Measurements from ENCODE around the gene DPF3.

DPF3 gene

DNA sequence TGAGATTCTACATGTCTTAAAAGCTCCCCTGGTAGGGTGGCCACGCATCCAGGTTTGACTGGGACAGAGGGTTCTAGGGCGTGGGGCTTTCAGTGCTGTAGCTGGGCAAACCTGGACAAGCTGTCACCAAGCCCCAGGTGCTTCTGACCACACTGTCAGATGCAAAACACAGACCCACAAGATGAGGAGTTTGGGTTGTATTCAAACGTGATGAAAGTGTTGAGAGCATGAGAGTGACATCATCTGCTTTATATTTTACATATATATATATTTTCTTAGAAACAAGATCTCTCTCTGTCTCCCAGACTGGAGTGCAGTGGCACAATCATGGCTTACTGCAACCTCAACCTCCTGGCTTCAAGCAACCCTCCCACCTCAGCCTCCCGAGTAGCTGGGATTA lies 210.1 kb downstream of the DPF3 start:
- H3K9me3 ChIP-seq (ENCODE audit: control insufficient read depth in 5 of 5, low read length in 5 of 5), result peaks cover 0 to 6% (median 0%) of the 10 kb centered on the region in 5 donors

DNA sequence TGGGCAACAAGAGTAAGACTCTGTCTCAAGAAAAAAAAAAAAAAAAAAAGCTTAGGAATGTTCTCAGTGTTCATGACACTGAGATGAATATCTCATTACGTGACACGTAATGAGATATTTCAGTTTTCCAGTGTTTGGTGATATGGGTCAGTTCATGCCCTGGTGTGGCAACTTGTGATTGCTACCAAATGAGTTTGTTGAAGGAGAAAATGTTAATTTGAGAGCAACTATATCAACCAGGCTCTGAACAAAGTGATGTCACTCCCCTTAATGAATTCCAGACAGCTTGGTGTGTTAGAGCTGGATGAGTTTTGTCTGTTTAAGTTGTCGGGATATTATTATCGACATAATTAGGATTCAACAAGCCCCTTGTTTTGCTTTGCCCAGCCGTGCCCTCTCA lies 211.7 kb downstream of the DPF3 start:
- peaks cover 0 to 4% (median 0%) of the 10 kb centered on the region in 5 donors for H3K27me3 ChIP-seq (ENCODE audit: control insufficient read depth in 5 of 5, insufficient read depth in 4 of 5, low read length in 5 of 5)
- no peak overlapping the region for H3K27ac ChIP-seq (ENCODE audit: low read depth, low read length)
- H3K4me3 ChIP-seq (ENCODE audit: low read depth in 1 of 5, low read length in 5 of 5), result no peak overlapping the region
- H3K9me3 ChIP-seq (ENCODE audit: control insufficient read depth in 5 of 5, low read length in 5 of 5), result peaks cover 0 to 6% (median 0%) of the 10 kb centered on the region in 5 donors
- no peak overlapping the region for H3K9ac ChIP-seq (ENCODE audit: low read length in 5 of 5)
- peaks cover 0 to 4% (median 0%) of the 10 kb centered on the region in 5 donors for H3K4me1 ChIP-seq (ENCODE audit: control insufficient read depth in 5 of 5, insufficient read depth in 5 of 5, low read length in 5 of 5)
- peaks cover 0 to 2% (median 0%) of the 10 kb centered on the region in 5 donors for H3K36me3 ChIP-seq (ENCODE audit: control insufficient read depth in 5 of 5, insufficient read depth in 5 of 5, low read length in 5 of 5)

More for the DNA sequence above, 210.1 kb downstream of the DPF3 start:
- Histone ChIP-seq H3K27me3 (ENCODE audit: control insufficient read depth in 5 of 5, insufficient read depth in 4 of 5, low read length in 5 of 5) (peaks cover 0 to 4% (median 0%) of the 10 kb centered on the region in 5 donors), H3K36me3 (ENCODE audit: control insufficient read depth in 5 of 5, insufficient read depth in 5 of 5, low read length in 5 of 5) (peaks cover 0 to 2% (median 0%) of the 10 kb centered on the region in 5 donors), H3K4me3 (ENCODE audit: low read depth in 1 of 5, low read length in 5 of 5) (no peak overlapping the region), H3K27ac (ENCODE audit: low read depth, low read length) (no peak overlapping the region), H3K4me1 (ENCODE audit: control insufficient read depth in 5 of 5, insufficient read depth in 5 of 5, low read length in 5 of 5) (peaks cover 0 to 4% (median 0%) of the 10 kb centered on the region in 5 donors), H3K9ac (ENCODE audit: low read length in 5 of 5) (no peak overlapping the region)

DNA sequence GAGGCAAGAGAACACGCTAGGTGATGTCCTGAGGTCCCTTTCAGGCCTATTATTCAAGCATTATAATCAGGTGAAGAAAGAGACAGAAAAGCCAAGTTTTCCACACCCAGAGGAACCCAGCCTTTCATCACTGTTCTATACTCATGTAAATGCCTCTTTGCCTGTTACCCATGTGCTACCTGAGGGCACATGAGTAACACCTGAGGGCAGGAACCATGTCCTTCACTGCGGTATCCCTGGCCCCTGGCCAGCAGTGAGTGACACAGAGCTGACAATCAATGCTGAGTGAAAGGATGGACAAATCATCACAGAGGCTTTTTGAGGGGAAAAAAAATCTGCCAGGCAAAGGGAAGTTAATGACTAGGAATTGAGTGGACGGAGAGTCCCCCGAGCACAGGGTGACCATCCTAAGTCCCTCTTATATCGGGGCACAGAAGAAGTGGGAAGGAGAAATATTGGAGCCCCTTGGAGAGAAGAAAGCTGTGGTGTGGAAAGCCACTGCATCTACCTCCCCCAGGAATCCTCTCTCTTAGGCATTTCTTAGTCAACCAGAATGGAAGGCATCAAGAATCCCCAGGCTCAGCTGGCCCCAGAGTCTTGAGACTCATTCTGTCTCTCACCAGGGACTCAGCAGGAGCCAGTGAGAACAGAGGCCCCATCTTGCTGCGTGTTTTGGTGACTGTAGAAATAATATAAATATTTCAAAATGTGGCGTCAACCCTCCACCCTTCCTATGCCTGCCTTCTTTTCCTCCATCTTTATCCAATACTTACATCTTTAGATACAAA lies 212.9 kb downstream of the DPF3 start:
- Histone ChIP-seq H3K4me1 (ENCODE audit: control insufficient read depth in 5 of 5, insufficient read depth in 5 of 5, low read length in 5 of 5) (peaks cover 0 to 4% (median 0%) of the 10 kb centered on the region in 5 donors), H3K27me3 (ENCODE audit: control insufficient read depth in 5 of 5, insufficient read depth in 4 of 5, low read length in 5 of 5) (peaks cover 0 to 4% (median 0%) of the 10 kb centered on the region in 5 donors), H3K9me3 (ENCODE audit: control insufficient read depth in 5 of 5, low read length in 5 of 5) (peaks cover 0 to 6% (median 0%) of the 10 kb centered on the region in 5 donors), H3K36me3 (ENCODE audit: control insufficient read depth in 5 of 5, insufficient read depth in 5 of 5, low read length in 5 of 5) (no peaks in the 10 kb centered on the region), H3K4me3 (ENCODE audit: low read depth in 1 of 5, low read length in 5 of 5) (no peak overlapping the region), H3K9ac (ENCODE audit: low read length in 5 of 5) (no peak overlapping the region), H3K27ac (ENCODE audit: low read depth, low read length) (no peak overlapping the region)

DNA sequence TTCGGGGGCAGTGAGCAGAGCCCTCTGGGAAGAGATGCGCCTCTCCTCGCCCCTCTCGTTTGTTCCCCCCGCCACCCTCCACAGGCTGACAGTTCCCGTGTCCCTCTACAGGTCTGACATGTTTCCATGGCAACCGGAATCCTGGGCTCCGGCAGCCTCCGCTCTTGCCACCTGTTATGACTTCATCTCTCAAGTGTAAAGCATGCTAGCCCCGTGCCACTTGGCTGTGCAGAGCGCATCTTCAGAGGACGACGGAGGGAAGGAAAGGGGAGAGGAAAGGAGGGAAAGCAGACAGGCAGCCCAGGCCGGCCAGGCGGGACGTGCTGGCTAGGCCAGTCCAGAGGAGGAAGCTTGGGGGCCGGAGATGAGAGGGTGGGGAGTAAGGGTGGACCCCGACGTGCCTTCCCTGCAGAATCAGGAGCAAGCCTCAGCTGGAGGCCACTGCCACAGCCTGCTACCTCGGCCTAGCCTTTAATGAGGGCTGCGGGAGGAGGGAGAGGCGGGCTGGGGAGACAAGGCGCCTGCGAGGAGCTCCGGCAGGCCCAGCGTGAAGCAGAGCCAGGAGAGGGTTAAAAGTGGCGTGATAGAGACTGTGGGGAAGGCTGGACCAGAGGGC lies 214.3 kb downstream of the DPF3 start:
- Histone ChIP-seq H3K36me3 (ENCODE audit: control insufficient read depth in 5 of 5, insufficient read depth in 5 of 5, low read length in 5 of 5) (no peaks in the 10 kb centered on the region), H3K4me1 (ENCODE audit: control insufficient read depth in 5 of 5, insufficient read depth in 5 of 5, low read length in 5 of 5) (peaks cover 0 to 4% (median 0%) of the 10 kb centered on the region in 5 donors), H3K27me3 (ENCODE audit: control insufficient read depth in 5 of 5, insufficient read depth in 4 of 5, low read length in 5 of 5) (peaks cover 0 to 4% (median 0%) of the 10 kb centered on the region in 5 donors), H3K9me3 (ENCODE audit: control insufficient read depth in 5 of 5, low read length in 5 of 5) (peaks cover 0 to 2% (median 0%) of the 10 kb centered on the region in 5 donors), H3K4me3 (ENCODE audit: low read depth in 1 of 5, low read length in 5 of 5) (no peak overlapping the region), H3K9ac (ENCODE audit: low read length in 5 of 5) (no peak overlapping the region), H3K27ac (ENCODE audit: low read depth, low read length) (no peak overlapping the region)

DNA sequence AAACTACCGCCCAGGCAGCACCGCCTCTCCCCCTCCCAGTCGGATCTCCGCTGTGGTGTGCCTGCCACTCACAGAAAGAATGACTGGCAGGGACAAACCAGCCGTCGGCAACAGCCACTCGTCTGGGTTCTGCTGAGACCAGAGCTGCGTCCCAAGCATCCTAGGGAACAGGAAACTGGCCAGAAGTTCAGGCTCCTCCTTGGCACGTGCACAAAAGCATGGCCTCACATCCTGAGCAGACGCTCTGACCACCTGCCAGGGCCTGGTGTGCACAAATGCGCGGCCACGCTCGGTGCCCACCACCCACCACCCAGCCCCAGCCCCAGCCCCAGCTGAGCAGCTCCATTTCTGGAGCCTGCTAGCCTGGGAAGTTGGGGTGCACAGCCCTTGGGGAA lies 214.8 kb downstream of the DPF3 start:
- peaks cover 0 to 4% (median 0%) of the 10 kb centered on the region in 5 donors for H3K4me1 ChIP-seq (ENCODE audit: control insufficient read depth in 5 of 5, insufficient read depth in 5 of 5, low read length in 5 of 5)
- H3K9me3 ChIP-seq (ENCODE audit: control insufficient read depth in 5 of 5, low read length in 5 of 5), result no peaks in the 10 kb centered on the region
- H3K27ac ChIP-seq (ENCODE audit: low read depth, low read length), result no peak overlapping the region
- peaks cover 0 to 4% (median 0%) of the 10 kb centered on the region in 5 donors for H3K27me3 ChIP-seq (ENCODE audit: control insufficient read depth in 5 of 5, insufficient read depth in 4 of 5, low read length in 5 of 5)
- no peaks in the 10 kb centered on the region for H3K36me3 ChIP-seq (ENCODE audit: control insufficient read depth in 5 of 5, insufficient read depth in 5 of 5, low read length in 5 of 5)
- no peak overlapping the region for H3K4me3 ChIP-seq (ENCODE audit: low read depth in 1 of 5, low read length in 5 of 5)
- no peak overlapping the region for H3K9ac ChIP-seq (ENCODE audit: low read length in 5 of 5)

DNA sequence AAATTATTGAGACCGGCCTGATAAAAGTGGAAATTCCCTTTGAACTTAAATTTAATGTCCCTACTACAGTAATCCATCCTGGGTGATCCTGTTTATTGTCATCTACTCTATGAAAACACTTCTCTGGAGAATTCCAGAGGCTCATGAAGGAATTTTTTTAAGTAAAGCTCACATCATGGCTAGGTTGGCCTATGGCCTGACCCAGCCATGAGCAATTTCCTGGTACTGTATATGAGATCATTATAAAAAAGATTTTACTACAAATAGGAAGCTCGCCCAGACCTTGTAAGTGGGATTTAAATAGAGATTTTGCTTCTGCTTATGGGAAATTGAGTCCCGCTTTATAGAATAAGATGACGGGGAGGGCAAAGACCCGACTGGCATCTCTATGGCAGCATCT lies 215.5 kb downstream of the DPF3 start:
- H3K4me3 ChIP-seq (ENCODE audit: low read depth in 1 of 5, low read length in 5 of 5), result no peak overlapping the region
- peaks cover 0 to 4% (median 0%) of the 10 kb centered on the region in 5 donors for H3K27me3 ChIP-seq (ENCODE audit: control insufficient read depth in 5 of 5, insufficient read depth in 4 of 5, low read length in 5 of 5)
- peaks cover 0 to 4% (median 0%) of the 10 kb centered on the region in 5 donors for H3K4me1 ChIP-seq (ENCODE audit: control insufficient read depth in 5 of 5, insufficient read depth in 5 of 5, low read length in 5 of 5)
- H3K36me3 ChIP-seq (ENCODE audit: control insufficient read depth in 5 of 5, insufficient read depth in 5 of 5, low read length in 5 of 5), result no peaks in the 10 kb centered on the region
- H3K9me3 ChIP-seq (ENCODE audit: control insufficient read depth in 5 of 5, low read length in 5 of 5), result no peaks in the 10 kb centered on the region
- H3K9ac ChIP-seq (ENCODE audit: low read length in 5 of 5), result no peak overlapping the region
- H3K27ac ChIP-seq (ENCODE audit: low read depth, low read length), result no peak overlapping the region

DNA sequence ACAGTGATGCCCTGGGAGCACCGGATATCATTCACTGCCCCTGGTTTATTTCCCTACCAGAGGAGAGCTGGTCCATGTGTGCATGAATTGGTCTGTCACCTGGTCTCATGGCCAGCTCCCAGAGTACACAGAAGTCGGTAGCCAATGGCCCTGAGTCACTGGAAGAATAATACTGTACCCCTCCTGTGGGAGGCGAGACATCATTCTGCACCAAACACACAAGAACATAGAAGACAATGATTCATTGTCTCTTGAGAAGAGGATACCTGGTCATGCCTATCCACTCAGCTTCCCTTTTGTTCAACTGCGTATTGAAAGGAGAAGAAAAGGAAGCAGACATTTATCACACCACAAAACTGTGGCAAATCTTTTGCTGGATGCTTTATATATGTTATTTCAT lies 216.2 kb downstream of the DPF3 start:
- no peak overlapping the region for H3K9ac ChIP-seq (ENCODE audit: low read length in 5 of 5)
- H3K4me3 ChIP-seq (ENCODE audit: low read depth in 1 of 5, low read length in 5 of 5), result no peak overlapping the region
- peaks cover 0 to 4% (median 0%) of the 10 kb centered on the region in 5 donors for H3K27me3 ChIP-seq (ENCODE audit: control insufficient read depth in 5 of 5, insufficient read depth in 4 of 5, low read length in 5 of 5)
- H3K36me3 ChIP-seq (ENCODE audit: control insufficient read depth in 5 of 5, insufficient read depth in 5 of 5, low read length in 5 of 5), result no peaks in the 10 kb centered on the region
- H3K27ac ChIP-seq (ENCODE audit: low read depth, low read length), result no peak overlapping the region
- peaks cover 0 to 4% (median 0%) of the 10 kb centered on the region in 5 donors for H3K4me1 ChIP-seq (ENCODE audit: control insufficient read depth in 5 of 5, insufficient read depth in 5 of 5, low read length in 5 of 5)
- H3K9me3 ChIP-seq (ENCODE audit: control insufficient read depth in 5 of 5, low read length in 5 of 5), result no peaks in the 10 kb centered on the region

DNA sequence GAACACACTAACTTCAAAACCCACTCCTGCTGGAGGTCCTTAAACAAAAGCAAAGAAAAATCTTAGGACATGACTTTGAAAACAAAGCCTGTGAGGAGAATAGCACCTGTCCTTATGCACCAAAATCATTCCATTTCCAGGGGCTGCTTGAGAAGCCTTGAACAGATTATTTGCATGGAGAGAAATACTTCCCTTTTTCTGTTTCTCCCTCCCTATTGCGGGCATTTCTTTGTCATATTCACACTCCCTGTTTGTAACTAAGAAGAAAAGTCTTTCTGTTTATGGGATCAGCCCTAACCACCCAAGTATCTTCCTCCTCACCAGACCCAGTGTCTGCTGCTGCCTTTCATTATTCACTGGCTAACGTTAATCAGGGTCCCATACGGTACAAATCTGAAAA lies 218.8 kb downstream of the DPF3 start:
- peaks cover 0 to 4% (median 0%) of the 10 kb centered on the region in 5 donors for H3K4me1 ChIP-seq (ENCODE audit: control insufficient read depth in 5 of 5, insufficient read depth in 5 of 5, low read length in 5 of 5)
- no peak overlapping the region for H3K27ac ChIP-seq (ENCODE audit: low read depth, low read length)
- peaks cover 0 to 3% (median 0%) of the 10 kb centered on the region in 5 donors for H3K27me3 ChIP-seq (ENCODE audit: control insufficient read depth in 5 of 5, insufficient read depth in 4 of 5, low read length in 5 of 5)
- H3K9me3 ChIP-seq (ENCODE audit: control insufficient read depth in 5 of 5, low read length in 5 of 5), result no peaks in the 10 kb centered on the region
- no peak overlapping the region for H3K4me3 ChIP-seq (ENCODE audit: low read depth in 1 of 5, low read length in 5 of 5)
- H3K36me3 ChIP-seq (ENCODE audit: control insufficient read depth in 5 of 5, insufficient read depth in 5 of 5, low read length in 5 of 5), result no peaks in the 10 kb centered on the region
- H3K9ac ChIP-seq (ENCODE audit: low read length in 5 of 5), result no peak overlapping the region

DNA sequence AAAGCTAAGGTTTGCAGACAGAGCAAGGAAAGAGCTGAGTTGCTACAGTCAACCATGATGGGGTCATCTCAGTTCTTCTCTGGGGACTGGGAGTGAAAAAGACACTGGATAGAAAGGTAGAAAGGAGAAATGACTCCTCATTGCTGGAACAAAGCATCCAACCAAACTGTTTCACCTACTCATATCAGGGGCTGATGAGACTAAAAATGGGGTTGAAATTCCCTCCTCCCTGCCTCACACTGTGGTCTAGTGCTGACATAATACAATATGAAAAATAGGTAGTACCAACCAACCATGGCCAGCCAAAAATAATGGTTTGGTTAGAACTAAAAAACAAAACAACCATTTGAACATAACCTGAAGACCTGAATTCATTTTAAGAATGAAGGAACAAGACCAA lies 220.7 kb downstream of the DPF3 start:
- no peaks in the 10 kb centered on the region for H3K36me3 ChIP-seq (ENCODE audit: control insufficient read depth in 5 of 5, insufficient read depth in 5 of 5, low read length in 5 of 5)
- H3K4me3 ChIP-seq (ENCODE audit: low read depth in 1 of 5, low read length in 5 of 5), result no peak overlapping the region
- H3K27me3 ChIP-seq (ENCODE audit: control insufficient read depth in 5 of 5, insufficient read depth in 4 of 5, low read length in 5 of 5), result no peaks in the 10 kb centered on the region
- no peaks in the 10 kb centered on the region for H3K4me1 ChIP-seq (ENCODE audit: control insufficient read depth in 5 of 5, insufficient read depth in 5 of 5, low read length in 5 of 5)
- no peaks in the 10 kb centered on the region for H3K9me3 ChIP-seq (ENCODE audit: control insufficient read depth in 5 of 5, low read length in 5 of 5)
- no peak overlapping the region for H3K27ac ChIP-seq (ENCODE audit: low read depth, low read length)
- no peak overlapping the region for H3K9ac ChIP-seq (ENCODE audit: low read length in 5 of 5)

DNA sequence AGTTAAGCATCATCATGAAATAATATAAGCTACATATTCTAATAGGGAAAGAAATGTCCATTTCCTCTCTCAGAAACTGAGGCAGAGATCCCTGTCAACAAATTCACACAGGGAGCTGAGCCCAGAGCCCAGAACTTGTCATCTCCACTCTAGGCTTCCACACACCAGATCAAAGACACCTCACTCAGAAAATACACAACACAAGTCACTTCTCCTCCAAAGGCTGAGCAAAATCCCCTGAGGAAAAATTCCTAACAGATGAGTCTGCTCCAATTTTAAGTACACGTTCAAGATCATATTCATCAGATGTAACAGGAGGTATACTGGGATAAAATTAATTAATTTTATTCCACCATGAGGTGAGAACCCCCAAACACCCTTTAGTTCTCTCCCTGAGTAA lies 227.3 kb downstream of the DPF3 start:
- H3K36me3 ChIP-seq (ENCODE audit: control insufficient read depth in 5 of 5, insufficient read depth in 5 of 5, low read length in 5 of 5), result no peaks in the 10 kb centered on the region
- H3K27ac ChIP-seq (ENCODE audit: low read depth, low read length), result no peak overlapping the region
- no peak overlapping the region for H3K9ac ChIP-seq (ENCODE audit: low read length in 5 of 5)
- no peak overlapping the region for H3K4me3 ChIP-seq (ENCODE audit: low read depth in 1 of 5, low read length in 5 of 5)
- H3K9me3 ChIP-seq (ENCODE audit: control insufficient read depth in 5 of 5, low read length in 5 of 5), result no peaks in the 10 kb centered on the region
- no peaks in the 10 kb centered on the region for H3K4me1 ChIP-seq (ENCODE audit: control insufficient read depth in 5 of 5, insufficient read depth in 5 of 5, low read length in 5 of 5)
- H3K27me3 ChIP-seq (ENCODE audit: control insufficient read depth in 5 of 5, insufficient read depth in 4 of 5, low read length in 5 of 5), result no peaks in the 10 kb centered on the region

All from subcutaneous abdominal adipose tissue (tissue), 5 donors.